HEK293 (cell line): Measurements from ENCODE around the gene NDUFS7.

Experiments
- CTCF ChIA-PET: fragments of 350-600 bp; formaldehyde crosslinking; extraction: SDS; loops from one replicate; lab custom pipeline; 2021; ENCODE audit warnings: antibody characterized with exemption; lab: Yijun Ruan, JAX
- POLR2A ChIA-PET: fragments of 300-600 bp; formaldehyde crosslinking; extraction: SDS; loops from one replicate; lab custom pipeline; 2020; ENCODE audit warnings: antibody characterized with exemption, inconsistent platforms; lab: Yijun Ruan, JAX
- H3K27ac ChIP-seq: fragments of 200-500 bp; sonication (Bioruptor generic); 2 replicates; pipeline ENCODE4 v1.5.1; 2014; ENCODE audit warnings: low read depth, low read length, control low read depth, inconsistent platforms; ENCODE audit errors: extremely low read depth
- H3K36me3 ChIP-seq, 2 experiments: fragments of 200-500 bp in 1 of 2; sonication (Bioruptor generic) in 1 of 2; 1 replicate in 1 of 2; 2 replicates in 1 of 2; pipeline ENCODE4 v1.5.1; 2014 to 2017; ENCODE audit warnings: inconsistent platforms in 2 of 2, low read length in 2 of 2; ENCODE audit not compliant: control insufficient read depth in 2 of 2, insufficient read depth in 1 of 2
- H3K4me1 ChIP-seq: fragments of 200-500 bp; sonication (Bioruptor generic); 2 replicates; pipeline ENCODE4 v1.5.1; 2014; ENCODE audit warnings: mild to moderate bottlenecking, low read length, inconsistent platforms; ENCODE audit not compliant: control insufficient read depth, insufficient read depth
- H3K4me3 ChIP-seq: 2 replicates; pipeline ENCODE4 v1.5.1; 2011; ENCODE audit warnings: low read depth, mild to moderate bottlenecking, control low read depth, low read length, moderate library complexity
- H3K9me3 ChIP-seq: fragments of 200-500 bp; sonication (Bioruptor generic); 2 replicates; pipeline ENCODE4 v1.5.1; 2014; ENCODE audit warnings: low read depth, low read length, inconsistent platforms; ENCODE audit not compliant: control insufficient read depth, insufficient read depth
- GLI2 ChIP-seq: fragments of 450-650 bp; formaldehyde crosslinking; IDR thresholded peaks from 2 replicates; pipeline ENCODE4; 2017; ENCODE audit warnings: missing biosample characterization, missing genetic modification characterization, low read depth, borderline replicate concordance
- KLF1 ChIP-seq: fragments of 450-650 bp; formaldehyde crosslinking; IDR thresholded peaks from 2 replicates; pipeline ENCODE4 v1.5.1; 2016; ENCODE audit warnings: missing biosample characterization, missing genetic modification characterization
- PRDM10 ChIP-seq: fragments of 450-650 bp; formaldehyde crosslinking; IDR thresholded peaks from 2 replicates; pipeline ENCODE4 v1.5.1; 2016; ENCODE audit warnings: missing biosample characterization, missing genetic modification characterization
- SALL2 ChIP-seq: fragments of 450-650 bp; formaldehyde crosslinking; IDR thresholded peaks from 2 replicates; pipeline ENCODE4 v1.5.0; 2017; ENCODE audit warnings: missing biosample characterization, mild to moderate bottlenecking, missing genetic modification characterization, borderline replicate concordance
- ZBTB10 ChIP-seq: fragments of 450-650 bp; formaldehyde crosslinking; IDR thresholded peaks from 2 replicates; pipeline ENCODE4 v1.5.1; 2016; ENCODE audit warnings: missing biosample characterization, missing genetic modification characterization
- ZBTB49 ChIP-seq: fragments of 450-650 bp; formaldehyde crosslinking; IDR thresholded peaks from 2 replicates; pipeline ENCODE4 v1.5.1; 2016; ENCODE audit warnings: missing biosample characterization, missing genetic modification characterization, low read depth
- ZBTB8A ChIP-seq: fragments of 450-650 bp; formaldehyde crosslinking; IDR thresholded peaks from 2 replicates; pipeline ENCODE4 v1.5.1; 2016; ENCODE audit warnings: missing biosample characterization, missing genetic modification characterization
- ZIC2 ChIP-seq: fragments of 450-650 bp; formaldehyde crosslinking; IDR thresholded peaks from 2 replicates; pipeline ENCODE4 v1.5.1; 2016; ENCODE audit warnings: missing biosample characterization, missing genetic modification characterization
- ZNF211 ChIP-seq: fragments of 450-650 bp; formaldehyde crosslinking; IDR thresholded peaks from 2 replicates; pipeline ENCODE4 v1.5.1; 2016; ENCODE audit warnings: low read depth, missing biosample characterization, missing genetic modification characterization
- ZNF23 ChIP-seq: fragments of 450-650 bp; formaldehyde crosslinking; IDR thresholded peaks from 2 replicates; pipeline ENCODE4 v1.5.1; 2016; ENCODE audit warnings: missing biosample characterization, missing genetic modification characterization, borderline replicate concordance
- ZNF280D ChIP-seq: fragments of 450-650 bp; formaldehyde crosslinking; IDR thresholded peaks from 2 replicates; pipeline ENCODE4 v1.5.1; 2016; ENCODE audit warnings: missing biosample characterization, missing genetic modification characterization
- ZNF335 ChIP-seq: fragments of 450-650 bp; formaldehyde crosslinking; conservative IDR thresholded peaks from 2 replicates; pipeline ENCODE4 v1.5.1; 2016; ENCODE audit warnings: missing biosample characterization, missing genetic modification characterization
- ZNF391 ChIP-seq: fragments of 450-650 bp; formaldehyde crosslinking; IDR thresholded peaks from 2 replicates; pipeline ENCODE4 v1.5.1; 2016; ENCODE audit warnings: low read depth, missing biosample characterization, missing genetic modification characterization, borderline replicate concordance
- ZNF521 ChIP-seq: fragments of 450-650 bp; formaldehyde crosslinking; IDR thresholded peaks from 2 replicates; pipeline ENCODE4 v1.5.1; 2017; ENCODE audit warnings: missing biosample characterization, mild to moderate bottlenecking, missing genetic modification characterization
- ZNF600 ChIP-seq: fragments of 450-650 bp; formaldehyde crosslinking; IDR thresholded peaks from 2 replicates; pipeline ENCODE4 v1.5.1; 2016; ENCODE audit warnings: missing biosample characterization, missing genetic modification characterization
- ZNF768 ChIP-seq: fragments of 450-650 bp; formaldehyde crosslinking; IDR thresholded peaks from 2 replicates; pipeline ENCODE4 v1.5.1; 2018; ENCODE audit warnings: missing biosample characterization, mild to moderate bottlenecking, missing genetic modification characterization
- ZNF843 ChIP-seq: fragments of 450-650 bp; formaldehyde crosslinking; IDR thresholded peaks from 2 replicates; pipeline ENCODE4 v1.5.1; 2016; ENCODE audit warnings: missing biosample characterization, missing genetic modification characterization
- ZSCAN16 ChIP-seq: fragments of 450-650 bp; formaldehyde crosslinking; IDR thresholded peaks from 2 replicates; pipeline ENCODE4 v1.5.1; 2016; ENCODE audit warnings: missing biosample characterization, missing genetic modification characterization

Gene NDUFS7

GRCh38 chr19:1340681-1341469 is 42.8 kb upstream of the NDUFS7 start:
- H3K4me3 ChIP-seq, result no peak overlapping the region
- no peaks in the 10 kb centered on the region for H3K9me3 ChIP-seq
- H3K27ac ChIP-seq, result no peak overlapping the region
- POLR2A ChIA-PET, result interaction anchor here (0.7 kb wide), 1 partner anchor 547 kb away, joined by 8 read pairs; no protein-coding TSS in a partner anchor
- no peaks in the 10 kb centered on the region for H3K36me3 ChIP-seq
- TF ChIP-seq ZIC2 (tag by site-specific recombination) (peak; percentile 40), KLF1 (tag by site-specific recombination) (peak; percentile 86), ZNF521 (no peak)
- CTCF ChIA-PET, result no interaction called here
- H3K4me1 ChIP-seq, result no peaks in the 10 kb centered on the region

GRCh38 chr19:1343041-1343440 is 40.7 kb upstream of the NDUFS7 start:
- POLR2A ChIA-PET, result no interaction called here
- CTCF ChIA-PET, result no interaction called here
- H3K9me3 ChIP-seq, result no peaks in the 10 kb centered on the region
- H3K4me3 ChIP-seq, result no peak overlapping the region
- no peak for TF ChIP-seq GLI2 (tag by site-specific recombination)
- TF ChIP-seq SALL2, result no peak
- TF ChIP-seq ZNF280D (tag by site-specific recombination), result no peak
- no peak for TF ChIP-seq ZBTB49 (tag by site-specific recombination)
- no peak for TF ChIP-seq ZSCAN16 (tag by site-specific recombination)
- TF ChIP-seq ZNF843 (tag by site-specific recombination), result no peak
- H3K27ac ChIP-seq, result no peak overlapping the region
- H3K36me3 ChIP-seq, result no peaks in the 10 kb centered on the region
- H3K4me1 ChIP-seq, result no peaks in the 10 kb centered on the region

- Histone ChIP-seq H3K9me3 (no peaks in the 10 kb centered on the region), H3K27ac (no peak overlapping the region), H3K4me3 (no peak overlapping the region), H3K4me1 (no peaks in the 10 kb centered on the region), H3K36me3 (no peaks in the 10 kb centered on the region)
- ChIA-PET CTCF (no interaction called here), POLR2A (interaction anchor here (1.6 kb wide), 1 partner anchor 80 kb away, joined by 5 read pairs; the partner anchor contains the start of gene CIRBP)
- TF ChIP-seq ZBTB10 (tag by site-specific recombination) (no peak), ZNF768 (tag by site-specific recombination) (no peak), ZNF521 (no peak), ZNF391 (tag by site-specific recombination) (no peak), PRDM10 (tag by site-specific recombination) (no peak), ZBTB8A (tag by site-specific recombination) (no peak), ZNF211 (tag by site-specific recombination) (no peak), ZNF600 (tag by site-specific recombination) (no peak), ZNF23 (tag by site-specific recombination) (no peak), ZNF335 (tag by site-specific recombination) (no peak)
Observed at GRCh38 chr19:1349211-1349610, 34.5 kb upstream of the NDUFS7 start.
